ENCODE results near the gene RNU6-7. TPM values are rescaled to one million over a fixed set of nuclear protein-coding genes. Genes with fewer than 3 reads are reported as not detected.

Gene RNU6-7
- total and polyA plus RNA-seq, 2 of the 13 experiments (the other 11 are each of a cell fraction or from before 2014, with no cell fraction given) = under 0.01 TPM; not detected in 1

DNA sequence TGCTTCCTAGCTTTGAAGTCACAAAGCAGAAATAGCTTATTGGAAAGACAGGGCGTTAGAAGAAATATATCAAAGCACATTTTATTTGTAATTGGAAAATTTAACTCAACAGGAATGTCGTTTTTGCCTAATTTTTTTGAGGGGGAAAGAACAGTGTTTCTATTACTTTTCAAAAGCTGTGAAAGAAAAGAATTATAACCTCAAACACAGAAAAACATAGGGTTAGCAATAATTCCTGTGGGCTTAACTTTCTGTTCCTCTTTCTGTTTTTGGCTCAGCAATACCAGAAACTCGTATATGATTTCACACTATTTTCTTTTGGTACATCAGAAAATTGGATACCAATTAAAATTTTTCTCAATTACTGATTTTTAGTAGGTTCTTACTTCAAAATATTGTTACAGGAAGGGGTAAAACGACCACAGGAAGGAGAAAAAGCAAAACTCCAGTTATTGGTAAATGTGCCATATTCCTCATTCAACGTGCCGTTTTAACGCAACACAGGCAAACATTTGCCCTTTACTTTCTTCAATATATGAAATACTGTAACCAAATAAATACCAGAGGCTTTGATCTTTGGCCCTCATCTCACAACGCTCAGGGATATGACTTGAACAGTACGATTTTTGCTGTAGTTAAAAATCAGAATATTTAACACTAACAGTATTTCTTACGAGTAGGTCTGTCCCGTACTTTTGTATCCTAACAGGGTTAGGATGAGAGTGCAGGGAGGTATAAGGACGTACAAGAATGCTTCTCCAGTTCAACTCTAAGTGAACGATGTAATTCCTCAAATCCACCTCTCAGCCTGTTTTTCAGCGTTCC lies 1.3 kb upstream of the RNU6-7 start (continued):
- TF ChIP-seq ZNF33A (CRISPR knock-in tag; IDR thresholded peaks at IDR 0.05; ENCODE audit: borderline replicate concordance) (peak; percentile 9; the same call in 1 of the 2 replicates), PHB2 (IDR thresholded peaks at IDR 0.05; ENCODE audit: partially characterized antibody) (no peak), JUN (CRISPR knock-in tag; IDR thresholded peaks at IDR 0.05) (no peak), FOSL2 (CRISPR knock-in tag; IDR thresholded peaks at IDR 0.05) (no peak), PAF1 (CRISPR knock-in tag; IDR thresholded peaks at IDR 0.05) (0 out of 2 replicates have a peak, but pooled peaks have one; percentile 41), EP300 (IDR thresholded peaks at IDR 0.05; ENCODE audit: low read depth in 2 of 2, low read length in 2 of 2) (no peak), EP300 (CRISPR knock-in tag; IDR thresholded peaks at IDR 0.05; ENCODE audit: borderline replicate concordance) (no peak), SETDB1 (CRISPR knock-in tag; IDR thresholded peaks at IDR 0.05; ENCODE audit: borderline replicate concordance) (no peak), ZNF777 (CRISPR knock-in tag; IDR thresholded peaks at IDR 0.05) (no peak), ZBTB38 (CRISPR knock-in tag; IDR thresholded peaks at IDR 0.05) (no peak), HDAC6 (IDR thresholded peaks at IDR 0.05; ENCODE audit: low read depth, low read length) (no peak), CBX2 (IDR thresholded peaks at IDR 0.05; ENCODE audit: low read depth, low read length) (0 out of 2 replicates have a peak, but pooled peaks have one; percentile 43), CBX2 (CRISPR knock-in tag; IDR thresholded peaks at IDR 0.05; ENCODE audit: low read depth) (no peak), BRCA1 (CRISPR knock-in tag; IDR thresholded peaks at IDR 0.05) (peak; percentile 21; the same call in 1 of the 2 replicates), HNRNPL (IDR thresholded peaks at IDR 0.05; ENCODE audit: low read depth, low read length) (no peak), DNMT3B (CRISPR knock-in tag; conservative IDR thresholded peaks at IDR 0.05) (no peak), ZNF670 (CRISPR knock-in tag; IDR thresholded peaks at IDR 0.05; ENCODE audit: borderline replicate concordance) (no peak), RFXANK (CRISPR knock-in tag; IDR thresholded peaks at IDR 0.05) (no peak; the same call in 1 of the 2 replicates)
- TF ChIP-seq, protein P1, sequence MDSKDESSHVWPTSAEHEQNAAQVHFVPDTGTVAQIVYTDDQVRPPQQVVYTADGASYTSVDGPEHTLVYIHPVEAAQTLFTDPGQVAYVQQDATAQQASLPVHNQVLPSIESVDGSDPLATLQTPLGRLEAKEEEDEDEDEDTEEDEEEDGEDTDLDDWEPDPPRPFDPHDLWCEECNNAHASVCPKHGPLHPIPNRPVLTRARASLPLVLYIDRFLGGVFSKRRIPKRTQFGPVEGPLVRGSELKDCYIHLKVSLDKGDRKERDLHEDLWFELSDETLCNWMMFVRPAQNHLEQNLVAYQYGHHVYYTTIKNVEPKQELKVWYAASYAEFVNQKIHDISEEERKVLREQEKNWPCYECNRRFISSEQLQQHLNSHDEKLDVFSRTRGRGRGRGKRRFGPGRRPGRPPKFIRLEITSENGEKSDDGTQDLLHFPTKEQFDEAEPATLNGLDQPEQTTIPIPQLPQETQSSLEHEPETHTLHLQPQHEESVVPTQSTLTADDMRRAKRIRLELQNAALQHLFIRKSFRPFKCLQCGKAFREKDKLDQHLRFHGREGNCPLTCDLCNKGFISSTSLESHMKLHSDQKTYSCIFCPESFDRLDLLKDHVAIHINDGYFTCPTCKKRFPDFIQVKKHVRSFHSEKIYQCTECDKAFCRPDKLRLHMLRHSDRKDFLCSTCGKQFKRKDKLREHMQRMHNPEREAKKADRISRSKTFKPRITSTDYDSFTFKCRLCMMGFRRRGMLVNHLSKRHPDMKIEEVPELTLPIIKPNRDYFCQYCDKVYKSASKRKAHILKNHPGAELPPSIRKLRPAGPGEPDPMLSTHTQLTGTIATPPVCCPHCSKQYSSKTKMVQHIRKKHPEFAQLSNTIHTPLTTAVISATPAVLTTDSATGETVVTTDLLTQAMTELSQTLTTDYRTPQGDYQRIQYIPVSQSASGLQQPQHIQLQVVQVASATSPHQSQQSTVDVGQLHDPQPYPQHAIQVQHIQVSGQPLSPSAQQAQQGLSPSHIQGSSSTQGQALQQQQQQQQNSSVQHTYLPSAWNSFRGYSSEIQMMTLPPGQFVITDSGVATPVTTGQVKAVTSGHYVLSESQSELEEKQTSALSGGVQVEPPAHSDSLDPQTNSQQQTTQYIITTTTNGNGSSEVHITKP (CRISPR knock-in tag; IDR thresholded peaks at IDR 0.05; ENCODE audit: low read depth) = no peak
- TF ChIP-seq, protein P2, sequence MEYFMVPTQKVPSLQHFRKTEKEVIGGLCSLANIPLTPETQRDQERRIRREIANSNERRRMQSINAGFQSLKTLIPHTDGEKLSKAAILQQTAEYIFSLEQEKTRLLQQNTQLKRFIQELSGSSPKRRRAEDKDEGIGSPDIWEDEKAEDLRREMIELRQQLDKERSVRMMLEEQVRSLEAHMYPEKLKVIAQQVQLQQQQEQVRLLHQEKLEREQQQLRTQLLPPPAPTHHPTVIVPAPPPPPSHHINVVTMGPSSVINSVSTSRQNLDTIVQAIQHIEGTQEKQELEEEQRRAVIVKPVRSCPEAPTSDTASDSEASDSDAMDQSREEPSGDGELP (IDR thresholded peaks at IDR 0.05; ENCODE audit: borderline replicate concordance, low read depth) = no peak
- TF ChIP-seq, protein P3, sequence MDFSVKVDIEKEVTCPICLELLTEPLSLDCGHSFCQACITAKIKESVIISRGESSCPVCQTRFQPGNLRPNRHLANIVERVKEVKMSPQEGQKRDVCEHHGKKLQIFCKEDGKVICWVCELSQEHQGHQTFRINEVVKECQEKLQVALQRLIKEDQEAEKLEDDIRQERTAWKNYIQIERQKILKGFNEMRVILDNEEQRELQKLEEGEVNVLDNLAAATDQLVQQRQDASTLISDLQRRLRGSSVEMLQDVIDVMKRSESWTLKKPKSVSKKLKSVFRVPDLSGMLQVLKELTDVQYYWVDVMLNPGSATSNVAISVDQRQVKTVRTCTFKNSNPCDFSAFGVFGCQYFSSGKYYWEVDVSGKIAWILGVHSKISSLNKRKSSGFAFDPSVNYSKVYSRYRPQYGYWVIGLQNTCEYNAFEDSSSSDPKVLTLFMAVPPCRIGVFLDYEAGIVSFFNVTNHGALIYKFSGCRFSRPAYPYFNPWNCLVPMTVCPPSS (IDR thresholded peaks at IDR 0.05) = no peak
- TF ChIP-seq, protein P4, sequence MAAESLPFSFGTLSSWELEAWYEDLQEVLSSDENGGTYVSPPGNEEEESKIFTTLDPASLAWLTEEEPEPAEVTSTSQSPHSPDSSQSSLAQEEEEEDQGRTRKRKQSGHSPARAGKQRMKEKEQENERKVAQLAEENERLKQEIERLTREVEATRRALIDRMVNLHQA (CRISPR knock-in tag; IDR thresholded peaks at IDR 0.05) = 0 out of 2 replicates have a peak, but pooled peaks have one; percentile 27
- TF ChIP-seq, protein P5, sequence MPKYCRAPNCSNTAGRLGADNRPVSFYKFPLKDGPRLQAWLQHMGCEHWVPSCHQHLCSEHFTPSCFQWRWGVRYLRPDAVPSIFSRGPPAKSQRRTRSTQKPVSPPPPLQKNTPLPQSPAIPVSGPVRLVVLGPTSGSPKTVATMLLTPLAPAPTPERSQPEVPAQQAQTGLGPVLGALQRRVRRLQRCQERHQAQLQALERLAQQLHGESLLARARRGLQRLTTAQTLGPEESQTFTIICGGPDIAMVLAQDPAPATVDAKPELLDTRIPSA (CRISPR knock-in tag; IDR thresholded peaks at IDR 0.05; ENCODE audit: borderline replicate concordance) = no peak
- TF ChIP-seq, protein P6, sequence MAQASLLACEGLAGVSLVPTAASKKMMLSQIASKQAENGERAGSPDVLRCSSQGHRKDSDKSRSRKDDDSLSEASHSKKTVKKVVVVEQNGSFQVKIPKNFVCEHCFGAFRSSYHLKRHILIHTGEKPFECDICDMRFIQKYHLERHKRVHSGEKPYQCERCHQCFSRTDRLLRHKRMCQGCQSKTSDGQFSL (CRISPR knock-in tag; IDR thresholded peaks at IDR 0.05) = no peak
